ENCODE measurements around the gene ASS1. TPM values are rescaled to one million over a fixed set of nuclear protein-coding genes. Genes with fewer than 3 reads are reported as not detected.

ASS1 gene
- total RNA-seq, 1 donor from 2014 or later, result 3.1 TPM

DNA sequence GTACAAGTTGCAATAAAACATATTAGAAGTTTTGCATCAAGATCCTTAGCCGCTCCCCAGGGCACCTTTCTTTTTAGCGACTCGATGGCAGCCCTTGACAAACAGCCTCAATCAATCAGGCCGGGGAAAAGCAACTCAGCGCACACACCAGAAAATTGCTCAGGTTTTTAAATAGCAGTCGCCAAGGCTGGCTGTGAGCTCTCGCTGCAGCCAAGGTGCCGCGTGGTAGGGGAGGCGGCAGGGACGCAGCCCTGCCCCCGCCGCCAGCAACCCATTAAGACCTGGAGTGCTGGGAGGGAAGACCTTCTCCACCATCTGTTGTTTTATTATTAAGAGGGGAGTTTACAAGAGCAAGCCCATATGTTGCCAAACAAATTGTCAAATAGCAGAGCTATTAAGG is 22.6 kb downstream of the ASS1 start:
- H3K4me1 Mint-ChIP-seq (ENCODE audit: unreplicated experiment), result no peaks in the 10 kb centered on the region
- no peaks in the 10 kb centered on the region for H3K36me3 Mint-ChIP-seq (ENCODE audit: low read depth, unreplicated experiment)
- H3K4me3 Mint-ChIP-seq (ENCODE audit: unreplicated experiment), result no peak overlapping the region
- no peak overlapping the region for H3K27ac Mint-ChIP-seq (ENCODE audit: unreplicated experiment)
- no peak for DNase-seq (ENCODE audit: low spot score)
- peaks cover 6% of the 10 kb centered on the region for H3K27me3 Mint-ChIP-seq (ENCODE audit: unreplicated experiment)
- H3K9me3 Mint-ChIP-seq (ENCODE audit: unreplicated experiment), result no peaks in the 10 kb centered on the region
- TF ChIP-seq, protein P1, sequence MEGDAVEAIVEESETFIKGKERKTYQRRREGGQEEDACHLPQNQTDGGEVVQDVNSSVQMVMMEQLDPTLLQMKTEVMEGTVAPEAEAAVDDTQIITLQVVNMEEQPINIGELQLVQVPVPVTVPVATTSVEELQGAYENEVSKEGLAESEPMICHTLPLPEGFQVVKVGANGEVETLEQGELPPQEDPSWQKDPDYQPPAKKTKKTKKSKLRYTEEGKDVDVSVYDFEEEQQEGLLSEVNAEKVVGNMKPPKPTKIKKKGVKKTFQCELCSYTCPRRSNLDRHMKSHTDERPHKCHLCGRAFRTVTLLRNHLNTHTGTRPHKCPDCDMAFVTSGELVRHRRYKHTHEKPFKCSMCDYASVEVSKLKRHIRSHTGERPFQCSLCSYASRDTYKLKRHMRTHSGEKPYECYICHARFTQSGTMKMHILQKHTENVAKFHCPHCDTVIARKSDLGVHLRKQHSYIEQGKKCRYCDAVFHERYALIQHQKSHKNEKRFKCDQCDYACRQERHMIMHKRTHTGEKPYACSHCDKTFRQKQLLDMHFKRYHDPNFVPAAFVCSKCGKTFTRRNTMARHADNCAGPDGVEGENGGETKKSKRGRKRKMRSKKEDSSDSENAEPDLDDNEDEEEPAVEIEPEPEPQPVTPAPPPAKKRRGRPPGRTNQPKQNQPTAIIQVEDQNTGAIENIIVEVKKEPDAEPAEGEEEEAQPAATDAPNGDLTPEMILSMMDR (IDR thresholded peaks at IDR 0.05; ENCODE audit: unreplicated experiment), result no peak

DNA sequence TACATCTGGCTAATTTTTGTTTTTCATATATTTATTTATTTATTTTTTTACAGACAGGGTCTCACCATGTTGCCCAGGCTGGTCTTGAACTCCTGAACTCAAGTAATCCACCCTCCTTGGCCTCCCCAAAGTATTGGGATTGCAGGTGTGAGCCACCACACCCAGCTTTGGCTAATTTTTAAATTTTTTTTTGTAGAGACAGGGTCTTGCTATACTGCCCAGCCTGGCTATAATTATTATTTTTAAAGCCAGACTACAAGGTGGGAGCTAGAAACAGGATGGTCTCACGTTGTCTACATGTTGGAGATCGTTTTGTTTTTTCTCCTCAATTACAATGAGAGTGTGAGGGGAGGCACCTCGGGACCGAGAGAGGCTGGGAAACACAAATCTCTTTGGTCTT is 23.8 kb downstream of the ASS1 start:
- H3K4me1 Mint-ChIP-seq (ENCODE audit: unreplicated experiment), result no peaks in the 10 kb centered on the region

DNA sequence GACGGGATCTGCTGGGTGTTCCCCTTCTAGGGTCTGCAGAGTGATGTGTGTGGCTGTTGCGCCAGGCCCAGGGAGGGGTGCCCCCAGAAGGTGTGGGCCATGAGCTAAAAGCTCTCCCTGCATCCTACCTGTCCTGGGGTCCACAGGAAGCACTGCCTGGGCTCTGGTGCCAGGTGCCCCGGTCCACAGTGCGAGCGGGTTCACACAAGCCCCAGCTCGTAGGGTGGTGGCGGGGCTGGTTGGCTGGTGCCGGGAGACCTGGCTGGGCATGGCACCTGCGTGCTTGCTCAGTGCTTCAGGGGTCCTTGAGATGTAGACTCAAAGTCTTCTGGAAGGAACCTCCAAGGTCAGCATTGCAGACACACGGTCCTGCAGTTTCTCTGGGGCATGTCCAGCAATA is 25.5 kb downstream of the ASS1 start:
- no peaks in the 10 kb centered on the region for H3K27me3 Mint-ChIP-seq (ENCODE audit: unreplicated experiment)
- no peaks in the 10 kb centered on the region for H3K4me1 Mint-ChIP-seq (ENCODE audit: unreplicated experiment)
- TF ChIP-seq, protein P1 (IDR thresholded peaks at IDR 0.05; ENCODE audit: unreplicated experiment), result no peak
- H3K36me3 Mint-ChIP-seq (ENCODE audit: low read depth, unreplicated experiment), result no peaks in the 10 kb centered on the region
- H3K27ac Mint-ChIP-seq (ENCODE audit: unreplicated experiment), result no peak overlapping the region
- no peak overlapping the region for H3K4me3 Mint-ChIP-seq (ENCODE audit: unreplicated experiment)
- H3K9me3 Mint-ChIP-seq (ENCODE audit: unreplicated experiment), result no peaks in the 10 kb centered on the region
- DNase-seq (ENCODE audit: low spot score), result no peak

More for the DNA sequence above, 23.8 kb downstream of the ASS1 start:
- DNase-seq (ENCODE audit: low spot score), result no peak
- TF ChIP-seq, protein P1 (IDR thresholded peaks at IDR 0.05; ENCODE audit: unreplicated experiment), result no peak
- Mint-ChIP-seq H3K27ac (ENCODE audit: unreplicated experiment) (no peak overlapping the region), H3K36me3 (ENCODE audit: low read depth, unreplicated experiment) (no peaks in the 10 kb centered on the region), H3K9me3 (ENCODE audit: unreplicated experiment) (no peaks in the 10 kb centered on the region), H3K4me3 (ENCODE audit: unreplicated experiment) (no peak overlapping the region), H3K27me3 (ENCODE audit: unreplicated experiment) (peaks cover 4% of the 10 kb centered on the region)

DNA sequence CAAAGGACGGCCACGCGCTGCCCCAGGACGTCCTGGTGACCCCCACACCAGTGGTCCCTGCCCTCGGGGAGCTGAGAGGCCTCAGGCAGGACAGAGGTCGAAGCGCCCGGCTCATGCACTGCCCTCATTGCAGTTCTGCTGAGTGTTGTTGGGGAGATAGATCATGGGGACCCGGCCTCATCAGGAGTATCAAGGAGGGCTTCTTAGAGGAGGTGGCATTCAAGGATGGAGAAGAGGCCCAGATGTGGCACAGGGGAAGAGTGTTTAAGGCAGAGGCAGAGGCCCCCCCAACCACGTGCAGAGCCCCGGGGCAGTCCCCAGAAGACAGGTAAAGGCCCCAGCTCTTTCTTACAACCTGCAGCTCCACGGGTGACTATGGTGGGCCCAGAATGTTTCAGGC is 26.2 kb downstream of the ASS1 start:
- no peaks in the 10 kb centered on the region for H3K27me3 Mint-ChIP-seq (ENCODE audit: unreplicated experiment)
- H3K9me3 Mint-ChIP-seq (ENCODE audit: unreplicated experiment), result no peaks in the 10 kb centered on the region
- no peak overlapping the region for H3K27ac Mint-ChIP-seq (ENCODE audit: unreplicated experiment)
- H3K4me3 Mint-ChIP-seq (ENCODE audit: unreplicated experiment), result no peak overlapping the region
- no peaks in the 10 kb centered on the region for H3K36me3 Mint-ChIP-seq (ENCODE audit: low read depth, unreplicated experiment)
- H3K4me1 Mint-ChIP-seq (ENCODE audit: unreplicated experiment), result no peaks in the 10 kb centered on the region
- DNase-seq (ENCODE audit: low spot score), result no peak
- TF ChIP-seq, protein P1 (IDR thresholded peaks at IDR 0.05; ENCODE audit: unreplicated experiment), result no peak

DNA sequence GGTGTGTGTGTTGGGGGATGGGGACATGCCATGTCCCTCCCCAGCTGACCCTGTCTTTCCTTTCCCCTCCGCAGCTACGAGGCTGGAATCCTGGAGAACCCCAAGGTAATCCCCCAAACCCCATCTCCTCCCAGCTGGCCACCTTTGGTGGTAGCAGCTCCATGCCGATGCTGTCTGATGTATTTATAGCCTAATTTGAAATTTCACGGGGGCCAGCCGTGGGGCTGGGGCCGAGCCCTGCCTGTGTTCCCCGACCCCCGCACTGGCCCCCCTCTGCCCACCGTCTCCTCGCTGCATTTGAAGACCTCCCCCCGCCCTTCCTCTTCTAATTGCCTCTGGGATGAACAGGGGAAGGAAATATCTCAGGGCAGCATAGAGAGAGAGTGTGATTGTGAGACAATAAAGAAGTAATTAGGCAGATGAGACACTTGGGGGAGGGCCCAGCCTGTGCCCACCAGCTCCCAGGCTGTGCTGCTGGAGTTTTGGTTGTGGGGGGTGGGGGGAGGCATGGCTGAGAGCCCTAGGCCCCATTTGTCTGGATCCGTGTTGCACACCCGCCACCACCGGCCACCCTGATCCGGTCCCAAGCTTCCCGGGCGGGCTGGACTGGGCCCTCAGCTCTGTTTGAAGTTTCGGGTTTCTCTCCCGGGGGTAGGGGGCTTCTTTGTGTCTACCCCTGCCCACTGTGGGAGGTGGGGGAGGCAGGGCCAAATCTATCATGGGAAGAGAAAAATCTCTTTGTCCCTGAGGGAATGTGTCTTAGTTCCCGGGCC is 26.8 kb downstream of the ASS1 start:
- no peak overlapping the region for H3K4me3 Mint-ChIP-seq (ENCODE audit: unreplicated experiment)
- no peaks in the 10 kb centered on the region for H3K27me3 Mint-ChIP-seq (ENCODE audit: unreplicated experiment)
- no peaks in the 10 kb centered on the region for H3K4me1 Mint-ChIP-seq (ENCODE audit: unreplicated experiment)
- TF ChIP-seq, protein P1 (IDR thresholded peaks at IDR 0.05; ENCODE audit: unreplicated experiment), result no peak
- no peaks in the 10 kb centered on the region for H3K9me3 Mint-ChIP-seq (ENCODE audit: unreplicated experiment)
- DNase-seq (ENCODE audit: low spot score), result no peak
- no peaks in the 10 kb centered on the region for H3K36me3 Mint-ChIP-seq (ENCODE audit: low read depth, unreplicated experiment)
- no peak overlapping the region for H3K27ac Mint-ChIP-seq (ENCODE audit: unreplicated experiment)
